Trophoblast cell (in vitro differentiated cells and primary cell): ENCODE results near the gene NOTCH3.

ENCODE experiments used
- DNase-seq, 2 donors: peaks; one replicate each; pipeline ENCODE4 v3.0.0-alpha.2; 2016
- H2AFZ ChIP-seq: 2 replicates; pipeline ENCODE4 v1.6.1; 2013; ENCODE audit warnings: low read length, moderate library complexity, mild to moderate bottlenecking; ENCODE audit not compliant: insufficient read depth, poor library complexity
- H2AK5ac ChIP-seq: 2 replicates; pipeline ENCODE4 v1.6.1; 2013; ENCODE audit warnings: mild to moderate bottlenecking, low read length
- H2BK120ac ChIP-seq: 2 replicates; pipeline ENCODE4 v1.6.1; 2013; ENCODE audit warnings: low read length, mild to moderate bottlenecking, moderate library complexity; ENCODE audit not compliant: insufficient read depth, poor library complexity
- H2BK12ac ChIP-seq: 2 replicates; pipeline ENCODE4 v1.6.1; 2013; ENCODE audit warnings: mild to moderate bottlenecking, low read length, moderate library complexity
- H2BK5ac ChIP-seq: 2 replicates; pipeline ENCODE4 v1.6.1; 2013; ENCODE audit warnings: low read length, low read depth, moderate library complexity, mild to moderate bottlenecking; ENCODE audit not compliant: poor library complexity
- H3K14ac ChIP-seq: 2 replicates; pipeline ENCODE4 v1.6.1; 2013; ENCODE audit warnings: mild to moderate bottlenecking, low read length
- H3K18ac ChIP-seq: 2 replicates; pipeline ENCODE4 v1.6.1; 2013; ENCODE audit warnings: mild to moderate bottlenecking, low read length
- H3K23ac ChIP-seq: 2 replicates; pipeline ENCODE4 v1.6.1; 2013; ENCODE audit warnings: low read length
- H3K27ac ChIP-seq: 2 replicates; pipeline ENCODE4 v1.5.1; 2013; ENCODE audit warnings: low read depth, mild to moderate bottlenecking, inconsistent platforms, low read length, moderate library complexity
- H3K27me3 ChIP-seq: 2 replicates; pipeline ENCODE4 v1.6.1; 2013; ENCODE audit warnings: inconsistent platforms, mild to moderate bottlenecking, low read length, moderate library complexity; ENCODE audit not compliant: insufficient read depth
- H3K36me3 ChIP-seq, 2 experiments: 1 replicate in 1 of 2; 2 replicates in 1 of 2; pipeline ENCODE4 v1.6.1; 2013; ENCODE audit warnings: low read length in 2 of 2, mild to moderate bottlenecking in 2 of 2, moderate library complexity in 1 of 2; ENCODE audit not compliant: insufficient read depth in 2 of 2, control insufficient read depth in 1 of 2
- H3K4ac ChIP-seq: 2 replicates; pipeline ENCODE4 v1.6.1; 2013; ENCODE audit warnings: low read depth, mild to moderate bottlenecking, low read length, moderate library complexity
- H3K4me1 ChIP-seq, 2 experiments: 1 replicate in 1 of 2; 2 replicates in 1 of 2; pipeline ENCODE4 v1.6.1; 2013; ENCODE audit warnings: low read length in 2 of 2, mild to moderate bottlenecking in 2 of 2, moderate library complexity in 1 of 2; ENCODE audit not compliant: insufficient read depth in 2 of 2, control insufficient read depth in 1 of 2
- H3K4me2 ChIP-seq: 2 replicates; pipeline ENCODE4 v1.6.1; 2013; ENCODE audit warnings: inconsistent platforms, mild to moderate bottlenecking, low read length, moderate library complexity
- H3K4me3 ChIP-seq: 2 replicates; pipeline ENCODE4 v1.5.1; 2013; ENCODE audit warnings: mild to moderate bottlenecking, low read depth, low read length, inconsistent platforms
- H3K79me1 ChIP-seq: one replicate; pipeline ENCODE4 v1.6.1; 2013; ENCODE audit warnings: low read length
- H3K79me2 ChIP-seq: 2 replicates; pipeline ENCODE4 v1.6.1; 2013; ENCODE audit warnings: low read length, mild to moderate bottlenecking; ENCODE audit not compliant: control insufficient read depth, insufficient read depth, poor library complexity
- H3K9ac ChIP-seq: 2 replicates; pipeline ENCODE4 v1.6.1; 2013; ENCODE audit warnings: mild to moderate bottlenecking, low read length
- H3K9me3 ChIP-seq: 2 replicates; pipeline ENCODE4 v1.6.1; 2013; ENCODE audit warnings: low read depth, mild to moderate bottlenecking, control low read depth, inconsistent platforms, low read length; ENCODE audit not compliant: insufficient read depth
- H4K12ac ChIP-seq: 2 replicates; pipeline ENCODE4 v1.6.1; 2013; ENCODE audit warnings: low read depth, mild to moderate bottlenecking, low read length, moderate library complexity
- H4K8ac ChIP-seq: 2 replicates; pipeline ENCODE4 v1.6.1; 2013; ENCODE audit warnings: low read depth, mild to moderate bottlenecking, low read length, moderate library complexity
- H4K91ac ChIP-seq: one replicate; pipeline ENCODE4 v1.6.1; 2013; ENCODE audit warnings: low read depth, mild to moderate bottlenecking, low read length, moderate library complexity
- WGBS: extraction: QIAGEN DNeasy Blood & Tissue Kit; methylation state at CpG from one replicate; pipeline ENCODE4 v1.1.7; 2013; ENCODE audit warnings: missing lambda C conversion rate; ENCODE audit not compliant: insufficient read length, insufficient coverage; ENCODE audit errors: extremely low coverage; 5-methylcytosine and 5-hydroxymethylcytosine counted together

The NOTCH3 gene

DNA sequence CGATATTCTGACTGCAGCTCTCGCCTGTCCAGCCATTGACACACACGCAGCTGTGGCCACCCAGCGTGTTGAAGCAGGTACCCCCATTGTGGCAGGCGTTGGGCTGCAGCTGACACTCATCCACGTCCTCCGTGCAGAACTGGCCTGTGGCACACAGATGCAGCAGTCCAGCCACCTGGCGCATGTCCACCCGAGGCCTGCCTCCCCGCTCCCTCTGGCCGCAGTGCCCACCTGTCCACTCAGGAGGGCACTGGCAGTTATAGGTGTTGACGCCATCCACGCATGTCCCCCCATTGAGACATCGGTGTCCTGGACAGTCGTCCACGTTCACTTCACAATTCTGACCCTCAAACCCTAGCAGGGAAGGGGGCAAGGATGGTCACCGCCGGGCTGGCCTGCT is 9.3 kb downstream of the NOTCH3 start:
- no peak overlapping the region for H3K4me3 ChIP-seq
- H4K8ac ChIP-seq = no peak overlapping the region
- no peak overlapping the region for H3K27ac ChIP-seq
- no peak overlapping the region for H2BK5ac ChIP-seq
- peaks cover 2% of the 10 kb centered on the region for H3K9me3 ChIP-seq
- no peak for DNase-seq
- no peak overlapping the region for H4K91ac ChIP-seq
- no peak overlapping the region for H3K18ac ChIP-seq
- no peak overlapping the region for H3K23ac ChIP-seq
- no peak overlapping the region for H3K4me2 ChIP-seq
- H3K79me1 ChIP-seq = no peaks in the 10 kb centered on the region
- no peak overlapping the region for H3K14ac ChIP-seq
- H2AK5ac ChIP-seq = no peak overlapping the region
- peaks cover 51% of the 10 kb centered on the region in 2 experiments for H3K36me3 ChIP-seq
- H2BK120ac ChIP-seq = no peak overlapping the region
- H4K12ac ChIP-seq = no peak overlapping the region
- H3K4me1 ChIP-seq = peaks cover 0 to 6% of the 10 kb centered on the region in 2 experiments
- no peaks in the 10 kb centered on the region for H3K79me2 ChIP-seq
- H3K4ac ChIP-seq = no peak overlapping the region
- H3K27me3 ChIP-seq = no peaks in the 10 kb centered on the region
- no CpG with 5 or more reads among the region's 18 CpGs for WGBS
- H2AFZ ChIP-seq = no peak overlapping the region
- no peak overlapping the region for H2BK12ac ChIP-seq
- H3K9ac ChIP-seq = no peak overlapping the region

GRCh38 chr19:15188851-15189250 is 11.9 kb downstream of the NOTCH3 start:
- H4K91ac ChIP-seq = no peak overlapping the region
- no peak overlapping the region for H4K8ac ChIP-seq
- H3K4me2 ChIP-seq = no peak overlapping the region
- no peak overlapping the region for H4K12ac ChIP-seq
- peaks cover 2% of the 10 kb centered on the region for H3K9me3 ChIP-seq
- no CpG with 5 or more reads among the region's 24 CpGs for WGBS
- no peak overlapping the region for H2BK120ac ChIP-seq
- DNase-seq = no peak
- no peaks in the 10 kb centered on the region for H3K4me1 ChIP-seq
- no peak overlapping the region for H3K14ac ChIP-seq
- H2AFZ ChIP-seq = no peak overlapping the region
- H3K79me2 ChIP-seq = no peaks in the 10 kb centered on the region
- no peak overlapping the region for H3K9ac ChIP-seq
- H3K4ac ChIP-seq = no peak overlapping the region
- no peak overlapping the region for H3K18ac ChIP-seq
- no peak overlapping the region for H2BK12ac ChIP-seq
- H2AK5ac ChIP-seq = no peak overlapping the region
- H2BK5ac ChIP-seq = no peak overlapping the region
- no peaks in the 10 kb centered on the region for H3K27me3 ChIP-seq
- H3K23ac ChIP-seq = no peak overlapping the region
- H3K4me3 ChIP-seq = no peak overlapping the region
- no peaks in the 10 kb centered on the region for H3K79me1 ChIP-seq
- H3K36me3 ChIP-seq = peaks cover 71 to 73% of the 10 kb centered on the region in 2 experiments
- H3K27ac ChIP-seq = no peak overlapping the region

- Histone ChIP-seq H2AFZ (no peak overlapping the region), H4K12ac (no peak overlapping the region), H2BK5ac (no peak overlapping the region), H3K4me2 (no peak overlapping the region), H3K23ac (no peak overlapping the region), H3K79me1 (no peaks in the 10 kb centered on the region), H4K8ac (no peak overlapping the region), H3K14ac (no peak overlapping the region), H3K27ac (no peak overlapping the region), H2AK5ac (no peak overlapping the region), H3K4ac (no peak overlapping the region), H4K91ac (no peak overlapping the region), H3K36me3 (peaks cover 67% of the 10 kb centered on the region in 2 experiments), H3K4me3 (no peak overlapping the region), H3K9ac (no peak overlapping the region), H3K79me2 (no peaks in the 10 kb centered on the region), H3K18ac (no peak overlapping the region), H2BK12ac (no peak overlapping the region), H2BK120ac (no peak overlapping the region), H3K4me1 (no peaks in the 10 kb centered on the region), H3K27me3 (no peaks in the 10 kb centered on the region), H3K9me3 (peaks cover 2% of the 10 kb centered on the region)
- WGBS = no CpG with 5 or more reads among the region's 38 CpGs
- no peak for DNase-seq
These were observed 13.5 kb downstream of the NOTCH3 start for GRCh38 chr19:15187026-15188007.

DNA sequence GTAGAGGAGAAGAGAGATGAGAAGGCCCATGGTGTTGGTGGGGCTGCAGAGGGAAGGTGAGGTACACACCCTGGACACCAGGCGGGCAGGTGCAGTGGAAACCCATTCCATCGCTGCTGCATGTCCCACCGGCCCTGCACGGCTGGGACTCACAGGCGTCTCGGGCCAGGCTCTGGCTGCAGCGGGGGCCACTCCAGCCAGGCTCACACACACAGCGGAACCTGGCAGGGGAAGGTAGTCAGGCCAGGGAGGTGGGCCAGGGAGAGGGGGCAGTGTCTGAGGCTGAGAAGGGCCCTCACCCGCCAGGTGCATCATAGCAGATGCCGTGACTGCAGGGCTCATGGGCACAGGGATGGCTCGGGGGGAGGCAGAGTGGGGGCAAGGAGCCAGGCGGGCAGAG is 15.6 kb downstream of the NOTCH3 start:
- H4K8ac ChIP-seq = no peak overlapping the region
- H2AK5ac ChIP-seq = no peak overlapping the region
- H3K36me3 ChIP-seq = peaks cover 64 to 65% of the 10 kb centered on the region in 2 experiments
- no peak overlapping the region for H2BK5ac ChIP-seq
- H3K9me3 ChIP-seq = peaks cover 2% of the 10 kb centered on the region
- no peaks in the 10 kb centered on the region for H3K79me2 ChIP-seq
- no peak overlapping the region for H2AFZ ChIP-seq
- no peak overlapping the region for H3K27ac ChIP-seq
- H4K12ac ChIP-seq = no peak overlapping the region
- no CpG with 5 or more reads among the region's 12 CpGs for whole genome bisulfite sequencing
- DNase-seq = no peak
- H3K4ac ChIP-seq = no peak overlapping the region
- H4K91ac ChIP-seq = no peak overlapping the region
- no peak overlapping the region for H3K14ac ChIP-seq
- no peak overlapping the region for H3K23ac ChIP-seq
- H3K79me1 ChIP-seq = no peaks in the 10 kb centered on the region
- no peak overlapping the region for H3K18ac ChIP-seq
- H2BK120ac ChIP-seq = no peak overlapping the region
- no peaks in the 10 kb centered on the region for H3K27me3 ChIP-seq
- no peak overlapping the region for H3K4me3 ChIP-seq
- no peak overlapping the region for H3K4me2 ChIP-seq
- no peak overlapping the region for H2BK12ac ChIP-seq
- no peaks in the 10 kb centered on the region for H3K4me1 ChIP-seq
- H3K9ac ChIP-seq = no peak overlapping the region
